B cell (primary cell): ENCODE results near the gene CSNK2B. TPM values are rescaled to one million over a fixed set of nuclear protein-coding genes. Genes with fewer than 3 reads are reported as not detected.

Experiments used
- ATAC-seq: fragments of 200-7000 bp; cut with Tn5 transposase; one replicate; pipeline ENCODE4 v1.10.0; 2021; ENCODE audit warnings: low read depth, mild to moderate bottlenecking, moderate number of reproducible peaks, moderate library complexity
- CTCF ChIA-PET: fragments of 350-600 bp; sonication (Branson Sonifier 250); formaldehyde crosslinking; loops from one replicate; lab custom pipeline; 2021; ENCODE audit warnings: antibody characterized with exemption, inconsistent platforms; lab: Charles Lee
- POLR2A ChIA-PET: fragments of 350-600 bp; sonication (Branson Sonifier 250); formaldehyde crosslinking; loops from one replicate; lab custom pipeline; 2021; ENCODE audit warnings: antibody characterized with exemption; lab: Charles Lee
- DNase-seq: peaks from one replicate; pipeline ENCODE4 v3.0.0; 2013
- H2AFZ ChIP-seq: 2 replicates; pipeline ENCODE4 v1.6.1; 2012; ENCODE audit warnings: mild to moderate bottlenecking, low read depth, low read length; ENCODE audit not compliant: insufficient read depth, poor library complexity, severe bottlenecking
- H3K27ac ChIP-seq, 2 donors: 1 replicate in 1 of 2; 2 replicates in 1 of 2; pipeline ENCODE4 v1.5.1; 2012 to 2013; ENCODE audit warnings: low read length in 2 of 2, mild to moderate bottlenecking in 2 of 2, moderate library complexity in 1 of 2
- H3K27me3 ChIP-seq, 4 experiments: fragments of 200-600 bp in 1 of 4; sonication (generic) in 1 of 4; replicated peaks in 1 of 4; 1 replicate in 2 of 4; 2 replicates in 2 of 4; pipeline versions ENCODE4 v1.6.1 to v1.7.0; 2013 to 2016; ENCODE audit warnings: low read length in 3 of 4, mild to moderate bottlenecking in 2 of 4, mixed read lengths in 1 of 4, moderate library complexity in 1 of 4; ENCODE audit not compliant: insufficient read depth in 4 of 4, control insufficient read depth in 3 of 4; ENCODE audit errors: control extremely low read depth in 1 of 4
- H3K36me3 ChIP-seq, 2 experiments: replicated peaks in 1 of 2; 1 replicate in 1 of 2; 2 replicates in 1 of 2; pipeline versions ENCODE4 v1.6.1 to v1.7.1; 2013; ENCODE audit warnings: low read length in 1 of 2; ENCODE audit not compliant: insufficient read depth in 2 of 2, control insufficient read depth in 1 of 2; ENCODE audit errors: control extremely low read depth in 1 of 2, extremely low read depth in 1 of 2
- H3K4me1 ChIP-seq, 2 donors: fragments of 200-600 bp in 1 of 2; sonication (generic) in 1 of 2; 1 replicate in 1 of 2; 2 replicates in 1 of 2; pipeline versions ENCODE4 v1.5.1 to v1.6.1; 2013 to 2017; ENCODE audit warnings: low read length in 2 of 2; ENCODE audit not compliant: control insufficient read depth in 2 of 2, insufficient read depth in 2 of 2
- H3K4me2 ChIP-seq: replicated peaks from 2 replicates; pipeline ENCODE3; 2012; ENCODE audit warnings: mild to moderate bottlenecking, low read depth, low read length; ENCODE audit not compliant: poor library complexity, severe bottlenecking
- H3K4me3 ChIP-seq, 5 experiments: fragments of 200-600 bp in 1 of 5; sonication (generic) in 1 of 5; 1 replicate in 3 of 5; 2 replicates in 2 of 5; pipeline versions ENCODE4 v1.5.1 to v1.7.0; 2011 to 2016; ENCODE audit warnings: low read length in 4 of 5, mild to moderate bottlenecking in 4 of 5, low read depth in 2 of 5, control low read depth in 1 of 5, moderate library complexity in 1 of 5; ENCODE audit not compliant: insufficient read depth in 1 of 5; ENCODE audit errors: control extremely low read depth in 1 of 5, extremely low read depth in 1 of 5
- H3K79me2 ChIP-seq: fragments of 200-600 bp; sonication (generic); one replicate; pipeline ENCODE4 v1.6.0; 2016; ENCODE audit warnings: low read length; ENCODE audit not compliant: control insufficient read depth, insufficient read depth
- H3K9ac ChIP-seq: fragments of 200-600 bp; sonication (generic); 2 replicates; pipeline ENCODE4 v1.6.1; 2017; ENCODE audit warnings: mild to moderate bottlenecking, low read length, moderate library complexity
- H3K9me3 ChIP-seq, 3 donors: one replicate each; pipeline versions ENCODE4 v1.6.1 to v1.7.1; 2013; ENCODE audit warnings: low read length in 2 of 3; ENCODE audit not compliant: control insufficient read depth in 2 of 3, insufficient read depth in 1 of 3; ENCODE audit errors: control extremely low read depth in 1 of 3
- H4K20me1 ChIP-seq: 2 replicates; pipeline ENCODE4 v1.6.0; 2012; ENCODE audit warnings: mild to moderate bottlenecking, low read length; ENCODE audit not compliant: insufficient read depth, control insufficient read depth, poor library complexity, severe bottlenecking
- H3K27ac Mint-ChIP-seq: one replicate; pipeline ENCODE4 v1.8.0; 2021; ENCODE audit warnings: mixed read lengths
- H3K27me3 Mint-ChIP-seq: one replicate; pipeline ENCODE4 v1.8.0; 2021; ENCODE audit warnings: mixed read lengths
- H3K4me1 Mint-ChIP-seq: one replicate; pipeline ENCODE4 v1.8.0; 2021; ENCODE audit warnings: mixed read lengths
- H3K4me3 Mint-ChIP-seq: one replicate; pipeline ENCODE4 v1.8.0; 2021; ENCODE audit warnings: mixed read lengths
- H3K9me3 Mint-ChIP-seq: one replicate; pipeline ENCODE4 v1.8.0; 2022; ENCODE audit warnings: mixed read lengths; ENCODE audit not compliant: insufficient read depth
- EZH2 ChIP-seq: IDR thresholded peaks from 2 replicates; pipeline ENCODE4 v1.6.1; 2012; ENCODE audit warnings: borderline replicate concordance, low read depth, mild to moderate bottlenecking, moderate library complexity, low read length; ENCODE audit not compliant: insufficient read depth, poor library complexity, severe bottlenecking
- WGBS: methylation state at CpG from one replicate; pipeline ENCODE4 v1.1.5; 2013; ENCODE audit warnings: missing lambda C conversion rate; ENCODE audit not compliant: insufficient coverage; 5-methylcytosine and 5-hydroxymethylcytosine counted together
- intact Hi-C: fragments of 100-400 bp; cut with micrococcal nuclease; formaldehyde crosslinking; loops from one replicate; pipeline ENCODE4 v1.10.0; 2022
- polyA plus RNA-seq: library from polyadenylated mRNA; depleted of rRNA; stranded (reverse); fragments of >200 nt; gene quantifications from 2 replicates; pipeline ENCODE4 v1.2.3, GENCODE V29; 2012
- total RNA-seq, 2 donors: library from RNA; stranded (reverse); fragments of 120-200 nt in 1 of 2; gene quantifications; 1 replicate in 1 of 2; 2 replicates in 1 of 2; pipeline versions ENCODE4 v1.2.3 to v1.2.4, GENCODE V29; 2013 to 2022
- TF ChIP-seq, protein P1 (sequence below): fragments of 200-600 bp; IDR thresholded peaks from one replicate; pipeline ENCODE4 v1.8.0; 2022; ENCODE audit warnings: antibody characterized with exemption, mild to moderate bottlenecking

The CSNK2B gene
- total and polyA plus RNA-seq, 2 donors (not counting 1 experiment from before 2014, with no cell fraction given), result 142 to 146 TPM

GRCh38 chr6:31717499-31718222, 51.8 kb downstream of the CSNK2B start:
- no peak overlapping the region for H3K4me2 ChIP-seq
- TF ChIP-seq EZH2, result no peak
- TF ChIP-seq, protein P1, sequence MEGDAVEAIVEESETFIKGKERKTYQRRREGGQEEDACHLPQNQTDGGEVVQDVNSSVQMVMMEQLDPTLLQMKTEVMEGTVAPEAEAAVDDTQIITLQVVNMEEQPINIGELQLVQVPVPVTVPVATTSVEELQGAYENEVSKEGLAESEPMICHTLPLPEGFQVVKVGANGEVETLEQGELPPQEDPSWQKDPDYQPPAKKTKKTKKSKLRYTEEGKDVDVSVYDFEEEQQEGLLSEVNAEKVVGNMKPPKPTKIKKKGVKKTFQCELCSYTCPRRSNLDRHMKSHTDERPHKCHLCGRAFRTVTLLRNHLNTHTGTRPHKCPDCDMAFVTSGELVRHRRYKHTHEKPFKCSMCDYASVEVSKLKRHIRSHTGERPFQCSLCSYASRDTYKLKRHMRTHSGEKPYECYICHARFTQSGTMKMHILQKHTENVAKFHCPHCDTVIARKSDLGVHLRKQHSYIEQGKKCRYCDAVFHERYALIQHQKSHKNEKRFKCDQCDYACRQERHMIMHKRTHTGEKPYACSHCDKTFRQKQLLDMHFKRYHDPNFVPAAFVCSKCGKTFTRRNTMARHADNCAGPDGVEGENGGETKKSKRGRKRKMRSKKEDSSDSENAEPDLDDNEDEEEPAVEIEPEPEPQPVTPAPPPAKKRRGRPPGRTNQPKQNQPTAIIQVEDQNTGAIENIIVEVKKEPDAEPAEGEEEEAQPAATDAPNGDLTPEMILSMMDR, result no peak

GRCh38 chr6:31718265-31718664, 52.4 kb downstream of the CSNK2B start:
- Histone ChIP-seq H3K27ac (no peak overlapping the region), H3K4me3 (no peak overlapping the region), H4K20me1 (no peaks in the 10 kb centered on the region), H3K36me3 (no peaks in the 10 kb centered on the region), H3K4me2 (no peak overlapping the region), H3K4me1 (peaks cover 3 to 5% of the 10 kb centered on the region in 2 donors), H3K27me3 (no peaks in the 10 kb centered on the region), H3K9ac (no peak overlapping the region), H3K79me2 (no peaks in the 10 kb centered on the region), H3K9me3 (no peaks in the 10 kb centered on the region), H2AFZ (no peak overlapping the region)
- TF ChIP-seq, protein P1, result no peak
- TF ChIP-seq EZH2, result no peak
- POLR2A ChIA-PET, result no interaction called here
- ATAC-seq, result no peak
- Mint-ChIP-seq H3K4me3 (no peak overlapping the region), H3K9me3 (no peaks in the 10 kb centered on the region), H3K4me1 (peaks cover 6% of the 10 kb centered on the region), H3K27me3 (no peaks in the 10 kb centered on the region), H3K27ac (no peak overlapping the region)
- CTCF ChIA-PET, result no interaction called here
- WGBS, result no CpG with 5 or more reads among the region's 1 CpG
- DNase-seq, result no peak
- intact Hi-C loops, result no loop called here

More at GRCh38 chr6:31717499-31718222, 51.8 kb downstream of the CSNK2B start:
- intact Hi-C loops, result no loop called here
- 92% methylated on average over 7 of the region's 10 CpGs for WGBS
- H3K4me3 Mint-ChIP-seq, result no peak overlapping the region
- CTCF ChIA-PET, result no interaction called here
- H3K27ac Mint-ChIP-seq, result no peak overlapping the region
- no peak overlapping the region for H3K27ac ChIP-seq
- no peak overlapping the region for H2AFZ ChIP-seq
- no peaks in the 10 kb centered on the region for H3K4me1 ChIP-seq
- ATAC-seq (no peak), DNase-seq (no peak)
- H3K9me3 Mint-ChIP-seq, result no peaks in the 10 kb centered on the region
- H3K4me3 ChIP-seq, result no peak overlapping the region
- no peaks in the 10 kb centered on the region for H3K36me3 ChIP-seq
- H3K9me3 ChIP-seq, result no peaks in the 10 kb centered on the region
- peaks cover 1% of the 10 kb centered on the region for H3K27me3 Mint-ChIP-seq
- no peak overlapping the region for H3K9ac ChIP-seq
- no peaks in the 10 kb centered on the region for H3K79me2 ChIP-seq
- POLR2A ChIA-PET, result no interaction called here
- H4K20me1 ChIP-seq, result no peaks in the 10 kb centered on the region
- no peaks in the 10 kb centered on the region for H3K27me3 ChIP-seq
- H3K4me1 Mint-ChIP-seq, result peaks cover 1% of the 10 kb centered on the region
